ENCODE data around the gene PLEKHO1.
"Not testable (repeated sequence)": the region's sequence is repeated elsewhere in the genome, so short reads cannot be mapped to it uniquely, and the experiment has no call there.

The PLEKHO1 gene

DNA sequence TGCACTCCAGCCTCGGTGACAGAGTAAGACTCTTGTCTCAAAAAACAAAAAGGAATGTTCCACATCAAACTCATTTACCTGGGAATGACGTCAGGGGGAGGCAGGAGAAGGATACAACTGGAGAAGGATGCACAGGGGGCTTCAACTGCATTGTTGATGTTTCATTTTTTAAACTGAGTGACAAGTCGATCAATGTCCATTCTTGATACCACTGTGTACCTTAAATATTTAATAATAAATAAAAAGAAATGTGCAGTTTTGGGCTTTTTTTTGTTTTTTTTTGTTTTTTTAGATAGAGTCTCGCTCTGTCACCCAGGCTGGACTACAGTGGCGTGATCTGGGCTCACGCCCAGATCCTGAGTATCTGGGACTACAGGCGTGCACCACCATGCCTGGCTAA lies 35.8 kb downstream of the PLEKHO1 start:
- H3K4me3 ChIP-seq (ENCODE audit: low read depth, low read length) = no peak overlapping the region
- no peak for TF ChIP-seq CTCF (IDR thresholded peaks at IDR 0.05; ENCODE audit: low read depth, low read length, missing control alignments)
- no peak for DNase-seq (ENCODE audit: low read depth)

GRCh38 chr1:150186438-150186788 lies 36.7 kb downstream of the PLEKHO1 start:
- not testable (repeated sequence) for H3K4me3 ChIP-seq (ENCODE audit: low read depth, low read length); DNase-seq (ENCODE audit: low read depth)

DNA sequence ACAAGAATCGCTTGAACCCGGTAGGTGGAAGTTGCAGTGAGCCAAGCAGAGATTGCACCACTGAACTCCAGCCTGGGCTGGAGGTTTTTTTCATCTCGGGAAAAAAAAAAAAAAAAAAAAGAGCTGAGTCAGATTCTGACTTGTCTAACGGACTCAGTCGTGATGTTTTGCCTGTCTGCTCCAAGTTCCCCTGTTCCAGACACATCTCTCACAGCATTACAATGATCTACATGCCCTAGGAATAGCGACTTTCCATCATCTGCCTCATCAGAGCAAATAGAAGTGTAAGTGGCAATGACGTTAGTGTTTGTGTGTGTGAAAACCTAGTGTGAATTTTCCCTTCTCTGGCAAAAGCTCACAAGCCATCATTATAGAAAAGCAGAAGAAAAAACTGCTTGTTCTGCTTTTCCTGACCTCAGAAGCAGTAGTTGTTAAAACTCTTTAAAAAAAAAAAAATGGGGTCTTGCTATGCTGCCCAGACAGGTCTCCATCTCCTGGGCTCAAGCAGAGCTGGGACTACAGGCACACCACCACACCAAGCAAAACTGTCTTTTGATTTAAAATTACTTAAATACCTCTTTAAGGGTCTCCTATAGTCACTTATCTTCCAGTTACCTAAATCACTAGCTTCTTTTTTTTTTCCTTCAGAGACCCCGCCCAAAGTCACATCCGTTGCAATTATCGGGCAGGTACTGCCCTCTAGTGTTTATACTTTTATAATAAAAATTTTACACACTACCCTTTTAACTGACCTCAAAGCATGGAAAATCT lies 37.3 kb downstream of the PLEKHO1 start:
- no peak for TF ChIP-seq CTCF (IDR thresholded peaks at IDR 0.05; ENCODE audit: low read depth, low read length, missing control alignments)
- no peak overlapping the region for H3K4me3 ChIP-seq (ENCODE audit: low read depth, low read length)
- no peak for DNase-seq (ENCODE audit: low read depth)

GRCh38 chr1:150187560-150187931 lies 37.8 kb downstream of the PLEKHO1 start:
- H3K4me3 ChIP-seq (ENCODE audit: low read depth, low read length) = no peak overlapping the region
- TF ChIP-seq CTCF (IDR thresholded peaks at IDR 0.05; ENCODE audit: low read depth, low read length, missing control alignments) = no peak
- no peak for DNase-seq (ENCODE audit: low read depth)

- no peak for TF ChIP-seq CTCF (IDR thresholded peaks at IDR 0.05; ENCODE audit: low read depth, low read length, missing control alignments)
- no peak overlapping the region for H3K4me3 ChIP-seq (ENCODE audit: low read depth, low read length)
- DNase-seq (ENCODE audit: low read depth) = no peak
Observed at GRCh38 chr1:150192012-150192411, 42.3 kb downstream of the PLEKHO1 start.

GRCh38 chr1:150194381-150195031 lies 44.8 kb downstream of the PLEKHO1 start:
- DNase-seq (ENCODE audit: low read depth) = no peak
- no peak overlapping the region for H3K4me3 ChIP-seq (ENCODE audit: low read depth, low read length)
- no peak for TF ChIP-seq CTCF (IDR thresholded peaks at IDR 0.05; ENCODE audit: low read depth, low read length, missing control alignments)

DNA sequence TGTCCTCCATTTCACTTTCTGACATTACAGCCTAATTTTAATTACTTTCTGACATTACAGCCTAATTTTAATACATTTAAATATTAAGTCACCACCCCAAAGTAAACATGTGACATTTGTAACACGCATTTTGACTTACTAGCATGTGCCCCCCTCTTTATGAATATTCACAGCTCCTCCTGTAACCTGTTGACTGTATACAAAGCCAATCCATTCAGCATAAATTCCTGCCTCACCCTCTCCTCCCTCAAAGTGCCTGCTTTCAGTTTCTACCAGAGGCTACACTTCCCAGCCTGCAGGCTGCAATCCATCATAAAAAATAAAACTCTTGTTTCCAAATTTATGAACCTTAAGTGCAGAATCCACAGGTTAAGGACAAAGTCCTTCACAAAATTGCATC lies 46.7 kb downstream of the PLEKHO1 start:
- no peak for DNase-seq (ENCODE audit: low read depth)
- H3K4me3 ChIP-seq (ENCODE audit: low read depth, low read length) = no peak overlapping the region
- no peak for TF ChIP-seq CTCF (IDR thresholded peaks at IDR 0.05; ENCODE audit: low read depth, low read length, missing control alignments)

Measured in GM12864 (cell line).